GM19043 (cell line): Measurements from ENCODE around the gene HOXC5.

ENCODE experiments used
- ATAC-seq: cut with Tn5 transposase; IDR thresholded peaks from one replicate; pipeline ENCODE4 v1.9.1; 2021; ENCODE audit warnings: low read depth; ENCODE audit not compliant: unreplicated experiment

HOXC5 gene

GRCh38 chr12:54032627-54033100 lies at the start of gene HOXC5:
Gene HOXC5, plus strand, starts transcription at chr12:54033050. Its CDS starts 73 bp downstream, at chr12:54033123.
- no peak for ATAC-seq

- no peak for ATAC-seq
Observed at GRCh38 chr12:53983568-53983949, 49.3 kb upstream of the HOXC5 start.

- no peak for ATAC-seq
Observed at GRCh38 chr12:53983950-53984572, 48.8 kb upstream of the HOXC5 start.

GRCh38 chr12:53984901-53985691 lies 47.8 kb upstream of the HOXC5 start, which contains the start of gene HOXC10:
Gene HOXC10, plus strand, starts transcription at chr12:53985146. Its CDS starts 114 bp downstream, at chr12:53985260.
- no peak for ATAC-seq

- ATAC-seq = no peak
Observed at GRCh38 chr12:53985692-53985993, 47.2 kb upstream of the HOXC5 start.

GRCh38 chr12:53985994-53986685 lies 46.7 kb upstream of the HOXC5 start:
- no peak for ATAC-seq

GRCh38 chr12:53986686-53987483 lies 46.0 kb upstream of the HOXC5 start:
- no peak for ATAC-seq

- ATAC-seq = no peak
Observed at GRCh38 chr12:53987787-53988230, 45.0 kb upstream of the HOXC5 start.

GRCh38 chr12:53988541-53989226 lies 44.2 kb upstream of the HOXC5 start:
- no peak for ATAC-seq

- no peak for ATAC-seq
Observed at GRCh38 chr12:53989227-53990113, 43.4 kb upstream of the HOXC5 start.

GRCh38 chr12:53990311-53991076 lies 42.4 kb upstream of the HOXC5 start:
- ATAC-seq = no peak

GRCh38 chr12:53991077-53991460 lies 41.8 kb upstream of the HOXC5 start:
- ATAC-seq = no peak

- ATAC-seq = no peak
Observed at GRCh38 chr12:53992377-53992889, 40.4 kb upstream of the HOXC5 start.

GRCh38 chr12:53993162-53994008 lies 39.5 kb upstream of the HOXC5 start:
- no peak for ATAC-seq

- no peak for ATAC-seq
Observed at GRCh38 chr12:53994009-53994263, 38.9 kb upstream of the HOXC5 start.

- ATAC-seq = no peak
Observed at GRCh38 chr12:53994264-53995001, 38.4 kb upstream of the HOXC5 start.

- ATAC-seq = no peak
Observed at GRCh38 chr12:53995002-53995377, 37.9 kb upstream of the HOXC5 start.
